Nephron progenitor cell (in vitro differentiated cells): ENCODE results near the gene MEGF9.
A peak's percentile ranks its signal among the peaks of the same experiment; 100 is the strongest.

Experiments used
- DNase-seq: peaks from one replicate; pipeline ENCODE4 v3.0.0; 2021
- H3K27ac Mint-ChIP-seq: 2 replicates; pipeline ENCODE4 v1.8.0; 2021; ENCODE audit warnings: mild to moderate bottlenecking, moderate library complexity, mixed read lengths
- H3K27me3 Mint-ChIP-seq: 2 replicates; pipeline ENCODE4 v1.8.0; 2021; ENCODE audit warnings: mild to moderate bottlenecking, low read depth, mixed read lengths; ENCODE audit not compliant: poor library complexity
- H3K36me3 Mint-ChIP-seq: 2 replicates; pipeline ENCODE4 v1.8.0; 2021; ENCODE audit warnings: low read depth, mixed read lengths
- H3K4me1 Mint-ChIP-seq: 2 replicates; pipeline ENCODE4 v1.8.0; 2021; ENCODE audit warnings: mixed read lengths
- H3K4me3 Mint-ChIP-seq: 2 replicates; pipeline ENCODE4 v1.8.0; 2021; ENCODE audit warnings: mild to moderate bottlenecking, moderate library complexity, mixed read lengths
- H3K9me3 Mint-ChIP-seq: 2 replicates; pipeline ENCODE4 v1.8.0; 2021; ENCODE audit warnings: mild to moderate bottlenecking, moderate library complexity, mixed read lengths
- TF ChIP-seq, protein P1 (sequence below): fragments of 200-600 bp; sonication (generic); IDR thresholded peaks from 2 replicates; pipeline ENCODE4 v1.5.0; 2021; ENCODE audit warnings: antibody characterized with exemption

MEGF9 gene

DNA sequence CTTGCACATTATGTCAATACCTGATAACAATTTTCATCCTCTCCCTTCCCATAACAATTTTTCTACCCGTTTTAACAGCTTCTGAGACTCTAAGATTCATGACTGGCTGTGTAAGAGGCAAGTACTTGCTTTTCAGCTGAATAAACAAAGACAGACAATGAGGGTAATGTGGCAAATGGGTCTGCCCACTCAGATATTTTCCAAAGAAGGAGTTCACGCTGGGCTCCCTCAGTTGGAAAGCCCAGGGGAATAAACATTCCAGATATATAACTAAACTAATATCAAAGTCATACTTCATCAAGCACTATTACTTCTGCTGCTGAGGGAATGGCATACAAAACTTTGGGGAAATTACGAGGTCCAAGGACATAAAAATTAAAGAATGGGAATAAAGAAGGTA lies 24.4 kb downstream of the MEGF9 start:
- Mint-ChIP-seq H3K4me1 (no peaks in the 10 kb centered on the region), H3K27ac (no peak overlapping the region), H3K27me3 (peaks cover 25% of the 10 kb centered on the region), H3K36me3 (peaks cover 3% of the 10 kb centered on the region), H3K4me3 (no peak overlapping the region), H3K9me3 (peaks cover 5% of the 10 kb centered on the region)
- TF ChIP-seq, protein P1, sequence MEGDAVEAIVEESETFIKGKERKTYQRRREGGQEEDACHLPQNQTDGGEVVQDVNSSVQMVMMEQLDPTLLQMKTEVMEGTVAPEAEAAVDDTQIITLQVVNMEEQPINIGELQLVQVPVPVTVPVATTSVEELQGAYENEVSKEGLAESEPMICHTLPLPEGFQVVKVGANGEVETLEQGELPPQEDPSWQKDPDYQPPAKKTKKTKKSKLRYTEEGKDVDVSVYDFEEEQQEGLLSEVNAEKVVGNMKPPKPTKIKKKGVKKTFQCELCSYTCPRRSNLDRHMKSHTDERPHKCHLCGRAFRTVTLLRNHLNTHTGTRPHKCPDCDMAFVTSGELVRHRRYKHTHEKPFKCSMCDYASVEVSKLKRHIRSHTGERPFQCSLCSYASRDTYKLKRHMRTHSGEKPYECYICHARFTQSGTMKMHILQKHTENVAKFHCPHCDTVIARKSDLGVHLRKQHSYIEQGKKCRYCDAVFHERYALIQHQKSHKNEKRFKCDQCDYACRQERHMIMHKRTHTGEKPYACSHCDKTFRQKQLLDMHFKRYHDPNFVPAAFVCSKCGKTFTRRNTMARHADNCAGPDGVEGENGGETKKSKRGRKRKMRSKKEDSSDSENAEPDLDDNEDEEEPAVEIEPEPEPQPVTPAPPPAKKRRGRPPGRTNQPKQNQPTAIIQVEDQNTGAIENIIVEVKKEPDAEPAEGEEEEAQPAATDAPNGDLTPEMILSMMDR, result no peak
- no peak for DNase-seq

DNA sequence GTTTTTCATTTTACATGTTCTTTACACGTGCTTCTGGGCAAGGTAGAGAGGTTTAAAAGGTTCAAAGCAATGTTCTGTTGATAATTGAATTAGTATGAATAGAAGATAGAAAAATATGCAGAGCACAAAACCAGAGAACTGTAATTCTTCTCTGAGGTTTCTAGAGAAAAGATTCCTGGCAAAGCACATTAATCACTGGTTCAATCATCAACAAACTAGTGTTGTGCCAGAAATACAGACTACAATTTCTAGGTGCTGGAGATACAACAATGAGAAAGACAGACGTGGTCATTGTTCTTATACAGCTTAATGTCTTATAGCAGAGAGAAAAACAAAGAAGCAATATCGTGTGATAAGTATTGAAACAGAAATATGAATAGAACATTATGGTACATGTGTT lies 25.5 kb downstream of the MEGF9 start:
- Mint-ChIP-seq H3K9me3 (peaks cover 5% of the 10 kb centered on the region), H3K27ac (no peak overlapping the region), H3K27me3 (peaks cover 17% of the 10 kb centered on the region), H3K36me3 (peaks cover 3% of the 10 kb centered on the region), H3K4me3 (no peak overlapping the region), H3K4me1 (no peaks in the 10 kb centered on the region)
- no peak for DNase-seq
- TF ChIP-seq, protein P1, result no peak

DNA sequence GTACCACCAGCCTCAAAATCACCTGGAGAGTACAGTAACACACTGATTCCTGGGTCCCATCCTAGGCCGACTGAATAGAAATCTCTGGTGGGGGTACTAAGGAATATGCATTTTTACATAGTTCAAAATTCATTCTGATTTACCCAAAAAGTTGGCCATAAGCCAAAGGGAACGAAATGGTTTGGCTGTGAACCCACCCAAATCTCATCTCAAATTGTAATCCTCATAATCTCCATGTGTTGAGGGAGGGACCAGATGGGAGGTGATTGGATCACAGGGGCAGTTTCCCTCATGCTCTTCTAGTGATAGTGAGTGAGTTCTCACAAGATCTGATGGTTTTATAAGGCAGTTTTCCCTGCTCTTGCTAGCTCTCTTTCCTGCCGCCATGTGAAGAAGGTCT lies 31.1 kb downstream of the MEGF9 start:
- no peak for DNase-seq
- TF ChIP-seq, protein P1, result no peak
- peaks cover 5% of the 10 kb centered on the region for H3K9me3 Mint-ChIP-seq
- H3K4me1 Mint-ChIP-seq, result no peaks in the 10 kb centered on the region
- H3K27ac Mint-ChIP-seq, result no peak overlapping the region
- peaks cover 9% of the 10 kb centered on the region for H3K36me3 Mint-ChIP-seq
- H3K4me3 Mint-ChIP-seq, result no peak overlapping the region
- peaks cover 3% of the 10 kb centered on the region for H3K27me3 Mint-ChIP-seq

DNA sequence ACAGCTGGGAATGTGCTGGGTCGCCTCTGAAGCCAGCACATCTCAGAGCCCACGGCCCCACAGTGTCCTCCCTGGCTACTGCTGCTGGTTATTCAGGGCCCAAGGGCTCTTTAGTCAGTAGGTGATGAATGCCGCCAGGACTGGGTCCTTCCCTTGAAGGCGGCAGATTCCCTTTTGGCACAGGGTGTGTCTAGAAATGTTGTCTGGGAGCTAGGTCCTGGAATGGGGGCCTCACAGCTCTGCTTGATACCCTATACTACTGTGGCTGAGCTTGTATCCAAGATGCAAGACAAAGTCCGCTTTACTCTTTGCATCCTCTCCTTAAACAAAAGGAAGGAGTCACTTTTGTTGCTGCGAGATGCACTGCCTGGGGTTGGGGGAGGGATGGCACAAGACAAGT lies 33.1 kb downstream of the MEGF9 start:
- Mint-ChIP-seq H3K27me3 (peaks cover 3% of the 10 kb centered on the region), H3K36me3 (peaks cover 9% of the 10 kb centered on the region), H3K4me1 (no peaks in the 10 kb centered on the region), H3K9me3 (peaks cover 5% of the 10 kb centered on the region), H3K4me3 (no peak overlapping the region), H3K27ac (no peak overlapping the region)
- TF ChIP-seq, protein P1, result no peak
- DNase-seq, result no peak

DNA sequence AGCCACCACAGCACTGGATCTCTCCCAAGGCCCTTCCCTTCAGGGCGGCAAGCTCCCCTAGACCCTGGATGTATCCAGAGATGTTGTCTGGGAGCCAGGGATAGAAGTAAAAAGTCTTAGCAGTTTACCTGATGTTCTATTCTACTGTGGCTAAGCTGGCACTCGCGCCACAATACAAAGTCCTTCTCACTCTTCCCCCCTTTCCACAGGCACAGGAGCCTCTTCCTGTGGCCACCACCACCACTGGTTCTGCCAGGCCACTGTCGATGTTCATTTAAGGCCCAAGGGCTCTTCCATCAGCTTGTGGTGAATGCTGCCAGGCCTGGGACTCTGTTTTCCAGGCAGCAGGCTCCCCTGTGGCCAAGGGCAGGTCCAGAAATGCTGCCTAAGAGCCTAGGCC lies 33.7 kb downstream of the MEGF9 start:
- DNase-seq, result no peak
- Mint-ChIP-seq H3K9me3 (peaks cover 2% of the 10 kb centered on the region), H3K27ac (no peak overlapping the region), H3K36me3 (peaks cover 6% of the 10 kb centered on the region), H3K4me3 (no peak overlapping the region), H3K27me3 (peaks cover 3% of the 10 kb centered on the region), H3K4me1 (no peaks in the 10 kb centered on the region)
- TF ChIP-seq, protein P1, result no peak

DNA sequence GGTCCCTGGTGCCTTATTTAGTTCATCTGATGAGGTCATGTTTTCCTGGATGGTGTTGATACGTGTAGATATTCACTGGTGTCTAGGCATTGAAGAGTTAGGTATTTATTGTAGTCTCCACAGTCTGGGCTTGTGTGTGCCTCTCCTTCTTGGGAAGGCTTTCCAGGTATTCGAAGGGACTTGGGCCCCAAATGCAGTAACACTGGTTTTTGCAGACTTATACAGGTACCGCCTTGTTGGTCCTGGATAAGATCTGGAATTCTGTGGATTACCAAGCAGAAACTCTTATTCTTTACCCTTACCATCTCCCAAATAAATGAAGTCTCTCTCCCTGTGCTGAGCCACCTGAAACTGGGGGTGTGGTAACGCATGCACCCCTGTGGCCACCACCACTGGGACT lies 34.1 kb downstream of the MEGF9 start:
- Mint-ChIP-seq H3K9me3 (no peaks in the 10 kb centered on the region), H3K4me3 (no peak overlapping the region), H3K27me3 (peaks cover 3% of the 10 kb centered on the region), H3K36me3 (peaks cover 6% of the 10 kb centered on the region), H3K4me1 (no peaks in the 10 kb centered on the region), H3K27ac (peak overlapping the region; percentile 11)
- no peak for DNase-seq
- TF ChIP-seq, protein P1, result no peak
